ENCODE results near the gene APOBEC3B. TPM values are rescaled to one million over a fixed set of nuclear protein-coding genes. Genes with fewer than 3 reads are reported as not detected.
"Not testable (repeated sequence)": the region's sequence is repeated elsewhere in the genome, so short reads cannot be mapped to it uniquely, and the experiment has no call there.

Gene APOBEC3B
- total RNA-seq, 2 experiments from 2014 or later: 1.7 to 31.9 TPM

- no peak for DNase-seq (ENCODE audit: low spot score)
- CTCF ChIA-PET (ENCODE audit: unreplicated experiment): no interaction called here
- no TSS peak for BruUV-seq (replicated peaks)
- Histone ChIP-seq H3K4me3 (ENCODE audit: low read depth, low read length, poor library complexity, severe bottlenecking) (no peak overlapping the region), H3K4me1 (ENCODE audit: insufficient read depth, low read length, poor library complexity, severe bottlenecking) (peaks cover 15% of the 10 kb centered on the region), H3K9me2 (ENCODE audit: insufficient read depth, low read length) (no peaks in the 10 kb centered on the region), H3K4me2 (ENCODE audit: low read length) (no peak overlapping the region), H4K20me1 (ENCODE audit: insufficient read depth, low read length) (no peaks in the 10 kb centered on the region), H2AFZ (ENCODE audit: low read length) (no peak overlapping the region), H3K9me3 (ENCODE audit: low read length) (no peaks in the 10 kb centered on the region), H3K79me2 (ENCODE audit: insufficient read depth, low read depth, low read length) (no peaks in the 10 kb centered on the region), H3K36me3 (ENCODE audit: insufficient read depth, low read length) (peaks cover 21% of the 10 kb centered on the region), H3K27ac (ENCODE audit: low read depth, low read length, poor library complexity, severe bottlenecking) (no peak overlapping the region)
- no peak for TF ChIP-seq EZH2phosphoT487 (IDR thresholded peaks at IDR 0.05; ENCODE audit: borderline replicate concordance, low read depth, low read length)
- no peak for TF ChIP-seq CTCF (conservative IDR thresholded peaks at IDR 0.05; ENCODE audit: low read length)
- intact Hi-C loops (cut with micrococcal nuclease; ENCODE audit: unreplicated experiment): no loop called here
- POLR2A ChIA-PET: no interaction called here
Observed at GRCh38 chr22:39029227-39029626, 47.1 kb downstream of the APOBEC3B start.

GRCh38 chr22:39030705-39031104, 48.6 kb downstream of the APOBEC3B start:
- BruUV-seq (replicated peaks): no TSS peak
- Histone ChIP-seq H2AFZ (ENCODE audit: low read length) (no peak overlapping the region), H3K36me3 (ENCODE audit: insufficient read depth, low read length) (peaks cover 9% of the 10 kb centered on the region), H3K4me1 (ENCODE audit: insufficient read depth, low read length, poor library complexity, severe bottlenecking) (no peaks in the 10 kb centered on the region), H3K27ac (ENCODE audit: low read depth, low read length, poor library complexity, severe bottlenecking) (no peak overlapping the region), H4K20me1 (ENCODE audit: insufficient read depth, low read length) (no peaks in the 10 kb centered on the region), H3K9me2 (ENCODE audit: insufficient read depth, low read length) (no peaks in the 10 kb centered on the region), H3K4me2 (ENCODE audit: low read length) (no peak overlapping the region), H3K4me3 (ENCODE audit: low read depth, low read length, poor library complexity, severe bottlenecking) (no peak overlapping the region), H3K9me3 (ENCODE audit: low read length) (no peaks in the 10 kb centered on the region), H3K79me2 (ENCODE audit: insufficient read depth, low read depth, low read length) (no peaks in the 10 kb centered on the region)
- TF ChIP-seq EZH2phosphoT487 (IDR thresholded peaks at IDR 0.05; ENCODE audit: borderline replicate concordance, low read depth, low read length) (no peak), CTCF (conservative IDR thresholded peaks at IDR 0.05; ENCODE audit: low read length) (no peak)
- intact Hi-C loops (cut with micrococcal nuclease; ENCODE audit: unreplicated experiment): no loop called here
- ChIA-PET POLR2A (no interaction called here), CTCF (ENCODE audit: unreplicated experiment) (no interaction called here)
- DNase-seq (ENCODE audit: low spot score): no peak

GRCh38 chr22:39031434-39032295, 49.5 kb downstream of the APOBEC3B start:
- H2AFZ ChIP-seq (ENCODE audit: low read length); H3K4me1 ChIP-seq (ENCODE audit: insufficient read depth, low read length, poor library complexity, severe bottlenecking); H3K27ac ChIP-seq (ENCODE audit: low read depth, low read length, poor library complexity, severe bottlenecking); CTCF ChIA-PET (ENCODE audit: unreplicated experiment); H3K9me3 ChIP-seq (ENCODE audit: low read length); H3K79me2 ChIP-seq (ENCODE audit: insufficient read depth, low read depth, low read length); H4K20me1 ChIP-seq (ENCODE audit: insufficient read depth, low read length); DNase-seq (ENCODE audit: low spot score); intact Hi-C loops (cut with micrococcal nuclease; ENCODE audit: unreplicated experiment); BruUV-seq (replicated peaks); H3K9me2 ChIP-seq (ENCODE audit: insufficient read depth, low read length); H3K36me3 ChIP-seq (ENCODE audit: insufficient read depth, low read length); H3K4me2 ChIP-seq (ENCODE audit: low read length); H3K4me3 ChIP-seq (ENCODE audit: low read depth, low read length, poor library complexity, severe bottlenecking): not testable (repeated sequence)
- POLR2A ChIA-PET: interaction anchor here (0.7 kb wide), 1 partner anchor 83 kb away, joined by 4 read pairs; no protein-coding TSS in a partner anchor

GRCh38 chr22:39037071-39037470, 54.9 kb downstream of the APOBEC3B start:
- H3K9me2 ChIP-seq (ENCODE audit: insufficient read depth, low read length); DNase-seq (ENCODE audit: low spot score); H3K79me2 ChIP-seq (ENCODE audit: insufficient read depth, low read depth, low read length); H3K27ac ChIP-seq (ENCODE audit: low read depth, low read length, poor library complexity, severe bottlenecking); CTCF ChIA-PET (ENCODE audit: unreplicated experiment); H3K4me2 ChIP-seq (ENCODE audit: low read length); H2AFZ ChIP-seq (ENCODE audit: low read length); intact Hi-C loops (cut with micrococcal nuclease; ENCODE audit: unreplicated experiment); H3K36me3 ChIP-seq (ENCODE audit: insufficient read depth, low read length); BruUV-seq (replicated peaks); H4K20me1 ChIP-seq (ENCODE audit: insufficient read depth, low read length); H3K4me3 ChIP-seq (ENCODE audit: low read depth, low read length, poor library complexity, severe bottlenecking); H3K9me3 ChIP-seq (ENCODE audit: low read length): not testable (repeated sequence)
- POLR2A ChIA-PET: interaction anchor here (0.6 to 0.8 kb wide), 2 partner anchors 56 to 58 kb away, joined by 3 read pairs; no protein-coding TSS in a partner anchor
- H3K4me1 ChIP-seq (ENCODE audit: insufficient read depth, low read length, poor library complexity, severe bottlenecking): peaks cover 22% of the 10 kb centered on the region

All from OCI-LY7 (cell line).